T-helper 1 cell treated with Interleukin-12 subunit alpha and Interleukin-12 subunit beta and Interleukin-4 antibody, amounts not matched to agents 30 μg/mL and 1 μg/mL, for 36 hours (primary cell): ENCODE data around the gene TRIP13.
"Not testable (repeated sequence)": the region's sequence is repeated elsewhere in the genome, so short reads cannot be mapped to it uniquely, and the experiment has no call there.

Experiments
- H3K27ac Mint-ChIP-seq: one replicate; pipeline ENCODE4 v1.8.0; 2021; ENCODE audit warnings: mild to moderate bottlenecking, mixed read lengths
- H3K27me3 Mint-ChIP-seq: one replicate; pipeline ENCODE4 v1.8.0; 2021; ENCODE audit warnings: low read depth, mixed read lengths
- H3K36me3 Mint-ChIP-seq: one replicate; pipeline ENCODE4 v1.8.0; 2021; ENCODE audit warnings: low read depth, mixed read lengths
- H3K4me1 Mint-ChIP-seq: one replicate; pipeline ENCODE4 v1.8.0; 2021; ENCODE audit warnings: low read depth, mixed read lengths
- H3K4me3 Mint-ChIP-seq: one replicate; pipeline ENCODE4 v1.8.0; 2021; ENCODE audit warnings: mild to moderate bottlenecking, moderate library complexity, mixed read lengths
- H3K9me3 Mint-ChIP-seq: one replicate; pipeline ENCODE4 v1.8.0; 2021; ENCODE audit warnings: mixed read lengths

The TRIP13 gene

DNA sequence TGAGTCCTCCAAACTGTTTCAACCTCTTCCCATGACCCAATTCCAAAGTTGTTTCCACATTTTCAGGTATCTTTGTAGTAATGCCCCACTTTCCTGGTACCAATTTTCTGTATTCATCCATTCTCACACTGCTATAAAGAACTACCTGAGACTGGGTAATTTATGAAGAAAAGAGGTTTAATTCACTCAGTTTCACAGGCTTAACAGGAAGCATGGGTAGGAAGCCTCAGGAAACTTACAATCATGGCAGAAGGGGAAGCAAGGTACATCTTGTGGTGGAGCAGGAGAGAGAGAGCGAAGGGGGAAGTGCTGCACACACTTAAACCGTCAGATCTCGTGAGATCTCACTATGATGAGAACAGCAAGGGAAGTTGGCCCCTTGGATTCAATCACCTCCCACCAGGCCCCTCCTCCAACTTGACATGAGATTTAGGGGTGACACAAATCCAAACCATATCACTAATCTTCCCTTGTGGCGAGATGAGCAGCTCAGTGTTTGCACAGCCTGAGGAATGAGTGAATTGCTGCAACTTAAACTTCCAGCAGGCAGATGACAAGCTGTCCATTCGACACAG is 42.9 kb downstream of the TRIP13 start:
- no peak overlapping the region for H3K27ac Mint-ChIP-seq
- peaks cover under 1% of the 10 kb centered on the region for H3K27me3 Mint-ChIP-seq
- peaks cover 6% of the 10 kb centered on the region for H3K4me1 Mint-ChIP-seq
- no peak overlapping the region for H3K4me3 Mint-ChIP-seq
- no peaks in the 10 kb centered on the region for H3K36me3 Mint-ChIP-seq
- H3K9me3 Mint-ChIP-seq = no peaks in the 10 kb centered on the region

DNA sequence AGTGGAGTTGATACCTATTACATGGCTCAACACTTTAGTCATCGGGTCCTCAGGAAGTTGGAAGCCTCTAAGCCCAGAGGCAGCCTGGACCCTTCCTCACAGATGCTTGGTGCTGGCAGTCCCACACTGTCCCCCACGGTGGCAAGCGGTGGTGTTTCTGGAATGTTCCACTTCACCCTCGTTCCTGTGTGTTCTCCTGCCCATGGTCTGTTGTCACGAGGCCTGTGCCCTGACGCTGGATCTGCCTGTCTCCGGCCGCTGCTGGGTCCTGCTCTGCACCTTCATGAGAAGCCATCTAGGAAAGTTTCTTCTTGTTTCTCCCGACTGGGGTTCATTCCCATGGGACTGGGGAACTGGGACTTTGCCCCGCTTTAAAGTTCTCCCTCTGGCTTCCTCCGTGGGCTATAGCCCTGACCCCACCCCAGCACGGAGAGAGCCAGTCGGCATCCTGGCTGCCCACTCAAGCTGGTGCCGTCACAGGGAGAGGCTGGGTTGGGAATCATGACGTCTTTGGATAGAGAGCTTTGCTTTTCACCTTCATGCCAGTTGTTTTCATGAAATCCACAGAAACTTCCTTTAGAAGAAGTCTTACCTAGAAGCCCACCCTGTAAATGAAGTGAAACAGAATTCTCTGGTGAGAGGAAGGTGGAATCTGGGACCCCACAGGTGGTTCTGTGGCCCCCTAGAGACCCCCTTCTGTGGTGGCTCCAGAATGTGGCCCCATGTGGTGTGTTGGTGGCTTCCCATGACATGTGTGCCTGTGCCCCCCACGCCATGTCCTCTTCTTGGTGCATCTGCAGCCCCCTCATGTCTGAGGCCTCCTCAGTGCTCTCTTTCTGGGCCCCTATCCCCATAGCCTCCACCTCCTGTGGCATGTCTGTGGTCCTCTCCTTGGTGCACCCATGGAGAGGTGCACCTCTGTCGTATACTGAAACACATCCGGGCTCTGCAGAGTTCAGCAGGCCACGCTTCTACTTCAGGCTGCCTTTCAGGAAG is 43.8 kb downstream of the TRIP13 start:
- peaks cover 7% of the 10 kb centered on the region for H3K27me3 Mint-ChIP-seq
- H3K4me3 Mint-ChIP-seq = no peak overlapping the region
- peaks cover 6% of the 10 kb centered on the region for H3K4me1 Mint-ChIP-seq
- H3K9me3 Mint-ChIP-seq = no peaks in the 10 kb centered on the region
- no peaks in the 10 kb centered on the region for H3K36me3 Mint-ChIP-seq
- H3K27ac Mint-ChIP-seq = no peak overlapping the region

DNA sequence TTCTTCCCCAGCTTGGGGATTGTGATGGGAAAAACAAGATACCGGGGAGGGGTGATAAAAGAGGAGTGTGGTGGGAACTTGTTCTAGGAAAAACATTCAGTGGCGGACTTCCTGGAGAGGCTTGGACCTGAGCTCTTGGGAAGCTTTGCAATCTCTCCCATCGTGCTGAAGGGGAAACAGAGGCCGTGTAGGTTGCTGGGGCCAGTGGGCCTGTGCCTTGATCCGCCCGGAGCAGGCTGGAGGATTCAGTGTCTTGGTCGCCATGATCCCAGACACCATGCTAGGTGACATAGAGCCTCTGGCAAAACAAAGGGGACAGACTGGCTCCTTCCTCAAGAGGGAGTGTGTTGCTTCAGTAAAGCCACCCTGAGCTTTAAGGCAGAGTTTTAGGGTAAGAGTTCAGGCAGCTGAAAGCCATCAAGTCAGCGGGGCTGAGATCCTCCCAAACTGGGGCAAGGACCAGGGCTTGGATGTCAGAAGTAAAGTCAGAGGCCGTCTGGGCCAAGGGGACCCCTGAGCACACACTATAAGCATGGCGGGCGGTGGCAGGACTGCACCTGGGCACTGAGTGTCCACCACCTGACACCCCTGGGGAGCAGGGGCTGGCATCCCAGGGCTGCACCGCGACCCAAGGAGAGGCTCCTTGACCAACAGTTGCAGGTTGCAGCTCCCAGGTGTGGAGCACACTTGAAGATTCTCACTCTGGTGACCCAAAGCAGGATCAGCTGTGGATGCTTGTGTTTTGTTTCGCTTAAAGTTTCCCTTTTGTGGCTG is 44.7 kb downstream of the TRIP13 start:
- H3K36me3 Mint-ChIP-seq = no peaks in the 10 kb centered on the region
- H3K4me3 Mint-ChIP-seq = no peak overlapping the region
- peaks cover 6% of the 10 kb centered on the region for H3K4me1 Mint-ChIP-seq
- H3K27me3 Mint-ChIP-seq = peaks cover 13% of the 10 kb centered on the region
- no peak overlapping the region for H3K27ac Mint-ChIP-seq
- no peaks in the 10 kb centered on the region for H3K9me3 Mint-ChIP-seq

DNA sequence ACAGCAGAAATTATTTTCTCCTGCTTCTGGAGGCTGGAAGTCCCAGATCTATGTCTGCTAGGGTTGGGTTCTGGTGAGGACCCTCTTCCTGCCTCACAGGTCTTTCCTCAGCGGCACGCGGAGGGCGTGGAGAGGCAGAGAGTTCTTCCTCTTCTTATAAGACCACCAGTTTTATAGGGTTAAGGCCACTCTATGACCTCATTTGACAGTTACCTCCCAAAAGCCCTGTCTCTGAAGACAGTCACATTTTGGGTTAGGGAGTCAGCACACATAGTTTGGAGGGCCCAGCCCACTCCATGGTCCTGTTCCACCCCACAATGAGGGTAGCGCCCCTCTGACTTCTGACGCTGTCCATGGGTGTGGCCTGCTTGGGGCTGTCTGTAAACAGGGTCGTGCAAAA is 46.7 kb downstream of the TRIP13 start:
- peaks cover 30% of the 10 kb centered on the region for H3K27me3 Mint-ChIP-seq
- no peak overlapping the region for H3K4me3 Mint-ChIP-seq
- H3K9me3 Mint-ChIP-seq = no peaks in the 10 kb centered on the region
- H3K36me3 Mint-ChIP-seq = no peaks in the 10 kb centered on the region
- H3K4me1 Mint-ChIP-seq = peaks cover 6% of the 10 kb centered on the region
- H3K27ac Mint-ChIP-seq = no peak overlapping the region

DNA sequence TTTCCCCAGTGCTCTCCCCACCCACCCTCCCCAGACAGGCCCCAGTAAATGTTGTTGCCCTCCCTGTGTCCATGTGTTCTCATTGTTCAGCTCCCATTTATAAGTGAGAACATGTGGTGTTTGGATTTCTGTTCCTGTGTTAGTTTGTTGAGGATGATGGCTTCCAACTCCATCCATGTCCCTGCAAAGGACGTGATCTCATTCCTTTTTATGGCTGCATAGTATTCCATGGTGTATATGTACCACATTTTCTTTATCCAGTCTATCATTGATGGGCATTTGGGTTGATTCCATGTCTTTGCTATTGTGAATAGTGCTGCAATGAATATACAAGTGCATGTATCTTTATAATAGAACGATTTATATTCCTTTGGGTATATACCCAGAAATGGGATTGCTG is 48.1 kb downstream of the TRIP13 start:
- not testable (repeated sequence) for H3K27ac Mint-ChIP-seq, H3K4me1 Mint-ChIP-seq, H3K9me3 Mint-ChIP-seq, H3K36me3 Mint-ChIP-seq, H3K4me3 Mint-ChIP-seq
- H3K27me3 Mint-ChIP-seq = peaks cover 42% of the 10 kb centered on the region

DNA sequence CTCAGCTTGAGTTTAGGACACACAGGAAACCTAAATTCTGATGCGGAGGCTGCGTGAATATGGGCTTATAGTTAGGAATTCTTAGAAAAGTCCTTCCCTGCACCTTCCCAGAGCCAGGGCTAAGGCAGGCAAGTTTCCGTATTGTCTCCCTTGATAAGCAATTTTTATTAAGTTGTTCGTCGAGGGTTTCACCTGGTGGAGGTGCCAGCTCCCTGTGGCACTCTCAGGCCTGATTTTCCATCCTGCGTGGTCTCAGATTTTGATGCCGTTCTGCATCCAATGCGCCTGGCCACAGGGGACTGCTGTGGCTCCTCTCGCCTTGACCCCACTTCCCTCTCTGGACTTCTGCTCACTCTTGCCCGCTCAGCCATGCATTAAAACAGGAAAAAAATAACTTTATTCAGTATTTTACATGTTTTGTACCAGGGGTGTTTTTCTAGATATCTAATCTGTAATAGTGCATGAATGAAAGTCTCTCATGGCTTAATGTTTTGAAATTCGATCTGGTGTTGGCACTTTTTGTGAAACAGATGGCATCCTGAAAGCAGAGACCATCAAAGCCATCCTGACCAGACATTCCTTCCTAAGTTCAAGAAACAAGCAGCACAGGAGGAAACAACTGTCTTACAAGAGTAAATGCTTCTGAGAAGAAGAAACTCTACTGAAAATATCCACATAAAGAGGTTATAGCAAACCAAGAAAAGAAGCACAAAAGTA is 50.7 kb downstream of the TRIP13 start:
- H3K4me1 Mint-ChIP-seq = no peaks in the 10 kb centered on the region
- H3K27ac Mint-ChIP-seq = no peak overlapping the region

DNA sequence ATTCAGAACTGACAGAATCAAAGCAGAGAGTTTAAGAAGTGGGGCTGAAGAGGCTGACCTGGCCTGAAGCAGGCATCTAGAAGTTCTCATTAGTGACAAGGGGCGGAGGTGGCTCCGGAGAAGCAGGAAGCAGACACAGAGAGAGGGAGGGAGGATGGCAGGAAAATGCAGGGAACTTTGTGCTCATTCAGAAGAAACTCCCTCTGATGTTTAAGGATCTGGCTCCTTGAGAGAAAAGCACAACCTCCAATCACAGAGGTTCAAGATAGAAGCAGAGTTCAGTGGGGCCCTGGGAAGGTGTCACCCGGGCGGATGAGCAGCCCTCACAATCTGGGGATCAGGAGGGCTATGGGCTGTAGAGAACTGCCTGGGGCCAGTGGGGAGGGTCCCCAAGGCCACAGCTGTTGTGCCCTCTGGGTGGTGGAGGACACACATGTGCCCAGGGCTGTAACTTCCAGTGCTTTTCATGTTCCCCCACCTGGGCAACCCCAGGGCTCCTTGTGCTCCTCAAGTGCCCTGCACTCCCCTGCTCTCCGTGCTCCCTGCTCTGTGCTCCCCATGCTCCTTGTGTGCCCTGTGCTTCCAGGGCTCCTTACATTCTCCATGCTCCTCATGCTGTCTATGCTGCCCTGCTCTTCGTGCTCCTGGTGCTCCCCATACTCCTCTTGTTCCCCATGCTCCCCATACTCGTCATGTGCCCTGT is 51.4 kb downstream of the TRIP13 start:
- H3K27ac Mint-ChIP-seq = no peak overlapping the region

More for the DNA sequence above, 50.7 kb downstream of the TRIP13 start:
- Mint-ChIP-seq H3K36me3 (no peaks in the 10 kb centered on the region), H3K4me3 (no peak overlapping the region), H3K27me3 (peaks cover 59% of the 10 kb centered on the region), H3K9me3 (no peaks in the 10 kb centered on the region)

DNA sequence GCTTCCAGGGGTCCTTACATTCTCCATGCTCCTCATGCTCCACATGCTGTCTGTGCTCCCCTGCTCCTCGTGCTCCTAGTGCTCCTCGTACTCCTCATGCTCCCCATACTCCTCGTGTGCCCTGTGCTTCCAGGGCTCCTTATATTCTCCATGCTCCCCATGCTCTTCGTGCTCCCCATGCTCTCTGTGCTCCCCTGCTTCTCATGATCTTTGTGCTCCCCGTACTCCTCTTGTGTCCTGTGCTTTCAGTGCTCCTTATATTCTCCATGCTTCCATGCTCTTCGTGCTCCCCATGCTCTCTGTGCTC is 51.9 kb downstream of the TRIP13 start:
- H3K36me3 Mint-ChIP-seq = no peaks in the 10 kb centered on the region
- H3K27ac Mint-ChIP-seq = no peak overlapping the region
- H3K27me3 Mint-ChIP-seq = peaks cover 60% of the 10 kb centered on the region
- no peaks in the 10 kb centered on the region for H3K9me3 Mint-ChIP-seq
- no peaks in the 10 kb centered on the region for H3K4me1 Mint-ChIP-seq
- H3K4me3 Mint-ChIP-seq = no peak overlapping the region

More for the DNA sequence above, 51.4 kb downstream of the TRIP13 start:
- Mint-ChIP-seq H3K36me3 (no peaks in the 10 kb centered on the region), H3K4me1 (no peaks in the 10 kb centered on the region), H3K9me3 (no peaks in the 10 kb centered on the region), H3K4me3 (no peak overlapping the region), H3K27me3 (peaks cover 60% of the 10 kb centered on the region)

DNA sequence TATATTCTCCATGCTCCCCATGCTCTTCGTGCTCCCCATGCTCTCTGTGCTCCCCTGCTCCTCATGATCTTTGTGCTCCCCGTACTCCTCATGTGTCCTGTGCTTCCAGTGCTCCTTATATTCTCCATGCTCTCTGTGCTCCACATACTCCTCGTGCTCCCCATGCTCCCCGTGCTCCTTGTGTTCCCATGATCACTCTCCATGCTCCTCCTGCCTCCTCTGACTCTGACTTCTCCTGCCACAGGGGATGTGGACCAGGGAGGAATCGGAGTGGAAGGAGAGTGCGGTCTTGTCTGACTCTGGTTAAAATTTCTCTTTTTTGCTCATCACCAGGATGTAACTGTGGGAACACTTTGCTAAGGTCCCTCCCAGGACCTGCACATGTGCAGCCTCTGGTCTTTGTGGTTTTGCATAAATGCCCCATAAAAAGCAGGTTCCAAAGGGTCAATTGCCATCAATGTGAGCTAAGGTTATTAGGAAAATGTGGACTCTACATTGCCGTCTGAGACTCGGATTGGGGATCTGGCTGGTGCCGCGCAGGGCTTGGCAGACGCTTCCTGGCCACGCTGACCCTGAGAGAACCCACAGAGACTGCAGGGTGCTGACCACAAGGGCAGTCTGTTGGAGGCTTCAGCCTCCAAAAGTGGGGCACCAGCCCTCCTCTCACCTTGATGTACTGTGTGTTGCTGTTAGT is 52.5 kb downstream of the TRIP13 start:
- H3K27ac Mint-ChIP-seq = no peak overlapping the region
- H3K27me3 Mint-ChIP-seq = peaks cover 60% of the 10 kb centered on the region
- no peaks in the 10 kb centered on the region for H3K36me3 Mint-ChIP-seq
- no peaks in the 10 kb centered on the region for H3K9me3 Mint-ChIP-seq
- H3K4me3 Mint-ChIP-seq = no peak overlapping the region
- H3K4me1 Mint-ChIP-seq = no peaks in the 10 kb centered on the region

DNA sequence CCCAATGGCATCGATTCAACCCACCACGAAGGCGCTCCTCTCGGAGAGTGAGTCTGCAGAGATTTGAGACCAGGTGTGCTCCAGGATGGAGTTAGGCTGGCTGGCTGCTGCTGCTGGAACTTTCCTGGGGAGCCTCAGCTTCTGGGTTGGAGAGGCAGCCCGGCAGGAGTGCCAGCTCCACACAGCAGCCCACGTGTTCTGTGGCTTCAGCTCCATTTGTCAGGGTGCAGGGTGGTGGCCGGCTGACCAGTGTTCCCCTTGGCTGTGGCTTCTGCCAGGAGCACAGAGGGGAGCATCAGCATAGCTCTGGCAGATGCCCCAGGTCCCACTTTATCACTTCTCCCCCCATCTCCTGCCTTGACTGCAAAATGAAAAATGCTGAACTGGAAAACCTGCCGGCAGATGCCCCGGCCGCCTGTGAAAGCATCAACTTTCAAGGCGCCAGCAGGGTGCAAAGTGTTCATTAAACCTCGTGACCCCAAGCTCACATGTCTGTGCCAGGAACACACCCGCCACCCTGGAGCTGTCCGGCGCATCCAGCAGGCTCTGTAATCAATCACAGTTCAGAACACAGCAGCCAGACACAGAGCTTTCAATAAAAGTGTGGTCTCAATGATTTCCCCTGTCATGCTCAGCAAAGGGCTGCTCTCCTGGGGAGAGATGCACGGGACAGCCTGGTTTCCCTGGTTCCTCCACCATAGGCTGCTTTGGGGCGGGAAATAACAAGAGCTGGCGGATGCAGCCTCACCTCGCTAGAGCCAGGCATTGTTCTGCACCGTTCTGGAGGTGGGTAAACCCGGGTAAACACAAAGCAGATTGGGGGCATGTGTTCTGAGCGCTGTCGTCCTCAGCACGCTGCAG is 53.2 kb downstream of the TRIP13 start:
- H3K36me3 Mint-ChIP-seq = no peaks in the 10 kb centered on the region
- no peaks in the 10 kb centered on the region for H3K9me3 Mint-ChIP-seq
- H3K4me1 Mint-ChIP-seq = no peaks in the 10 kb centered on the region
- no peak overlapping the region for H3K27ac Mint-ChIP-seq
- no peak overlapping the region for H3K4me3 Mint-ChIP-seq
- H3K27me3 Mint-ChIP-seq = peaks cover 62% of the 10 kb centered on the region

DNA sequence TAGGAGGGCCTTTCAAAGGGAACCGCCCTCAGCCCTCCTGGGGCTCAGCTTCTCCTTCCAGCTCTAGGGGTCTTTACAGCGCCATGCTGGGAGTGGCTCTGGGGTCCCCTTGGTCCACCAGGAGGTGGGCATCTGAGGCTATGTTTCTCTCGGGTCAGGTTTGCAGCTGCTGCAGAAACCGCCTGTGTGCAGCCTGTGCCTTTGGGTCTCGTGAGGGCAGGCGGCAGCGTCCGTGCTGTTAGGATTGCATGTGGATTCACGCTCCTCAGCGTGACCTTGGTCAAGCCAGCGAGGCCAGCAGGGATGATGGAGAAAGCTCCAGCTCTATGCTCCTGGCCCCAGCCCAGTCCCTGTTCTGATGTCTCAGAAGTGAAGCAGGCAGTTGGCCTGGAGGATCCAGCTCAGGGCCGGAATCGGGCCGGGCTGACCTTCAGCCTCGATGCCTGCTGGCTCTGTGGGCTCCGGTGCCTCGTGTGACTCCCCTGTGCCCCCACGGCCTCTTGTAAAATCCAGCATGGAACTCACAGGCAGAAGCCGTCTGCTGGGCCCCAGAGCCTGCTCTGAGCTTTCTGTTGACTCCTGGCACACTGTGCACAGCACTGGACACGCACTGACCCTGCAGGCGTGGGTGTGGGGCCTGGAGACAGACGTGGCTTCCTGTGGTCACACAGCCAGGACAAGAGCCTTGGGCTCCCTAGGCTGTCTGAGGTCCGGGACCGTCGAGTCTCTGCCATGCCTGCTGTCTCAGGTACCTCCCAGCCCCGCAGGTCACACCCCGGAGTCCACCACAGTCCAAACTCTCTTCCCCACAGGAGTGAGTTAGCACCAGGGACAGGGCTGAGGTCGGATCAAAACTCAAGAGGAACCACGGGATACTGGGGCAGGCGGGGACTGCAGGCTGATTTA is 54.3 kb downstream of the TRIP13 start:
- Mint-ChIP-seq H3K4me3 (no peak overlapping the region), H3K36me3 (no peaks in the 10 kb centered on the region), H3K9me3 (no peaks in the 10 kb centered on the region), H3K27ac (no peak overlapping the region), H3K27me3 (peaks cover 54% of the 10 kb centered on the region), H3K4me1 (no peaks in the 10 kb centered on the region)
